AG04449 (cell line): Measurements from ENCODE around the gene SLC17A9.

Source experiments
- CTCF ChIA-PET: fragments of 350-600 bp; formaldehyde crosslinking; extraction: SDS; loops from one replicate; lab custom pipeline; 2021; ENCODE audit warnings: antibody characterized with exemption; lab: Yijun Ruan, JAX
- POLR2A ChIA-PET: fragments of 400-600, 350-600 bp; formaldehyde crosslinking; extraction: SDS; loops from one replicate; lab custom pipeline; 2020; ENCODE audit warnings: antibody characterized with exemption, inconsistent platforms; lab: Yijun Ruan, JAX
- DNase-seq: peaks from one replicate; pipeline ENCODE4 v3.0.0-alpha.2; 2010; ENCODE audit warnings: low read depth, low spot score
- H3K4me3 ChIP-seq: 2 replicates; pipeline ENCODE4 v1.5.1; 2011; ENCODE audit warnings: low read depth, mild to moderate bottlenecking, control low read depth, low read length
- TF ChIP-seq, protein P1 (sequence below): IDR thresholded peaks from one replicate; pipeline ENCODE4 v1.5.1; 2011; ENCODE audit warnings: mild to moderate bottlenecking, moderate library complexity, low read length, control low read depth, inconsistent platforms; ENCODE audit not compliant: insufficient read depth; ENCODE audit errors: missing control alignments

SLC17A9 gene

DNA sequence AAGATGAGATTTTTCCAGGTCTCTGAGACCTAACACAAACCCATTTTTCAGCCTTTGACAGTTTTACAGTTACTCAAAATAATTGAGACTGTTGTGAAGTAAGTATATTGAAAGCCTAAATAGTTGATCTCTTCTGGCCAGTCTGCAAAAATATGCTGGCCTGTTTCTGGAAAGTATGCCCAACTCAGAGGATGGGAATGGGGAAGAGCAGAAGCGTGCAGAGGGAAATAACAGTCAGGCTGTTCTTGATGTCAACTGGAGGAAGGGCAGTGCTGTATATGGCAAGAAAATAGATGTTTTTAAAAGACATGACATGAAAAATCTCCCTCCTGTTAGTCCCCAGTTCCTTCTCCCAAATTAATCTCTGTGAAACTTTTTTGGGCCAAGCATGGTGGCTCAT is 10.7 kb upstream of the SLC17A9 start:
- ChIA-PET POLR2A (no interaction called here), CTCF (interaction anchor here (0.9 to 2.1 kb wide), 3 partner anchors 8 to 31 kb away, joined by 4 to 7 read pairs (median 5); partner anchors contain the start of gene SLC17A9)
- TF ChIP-seq, protein P1, sequence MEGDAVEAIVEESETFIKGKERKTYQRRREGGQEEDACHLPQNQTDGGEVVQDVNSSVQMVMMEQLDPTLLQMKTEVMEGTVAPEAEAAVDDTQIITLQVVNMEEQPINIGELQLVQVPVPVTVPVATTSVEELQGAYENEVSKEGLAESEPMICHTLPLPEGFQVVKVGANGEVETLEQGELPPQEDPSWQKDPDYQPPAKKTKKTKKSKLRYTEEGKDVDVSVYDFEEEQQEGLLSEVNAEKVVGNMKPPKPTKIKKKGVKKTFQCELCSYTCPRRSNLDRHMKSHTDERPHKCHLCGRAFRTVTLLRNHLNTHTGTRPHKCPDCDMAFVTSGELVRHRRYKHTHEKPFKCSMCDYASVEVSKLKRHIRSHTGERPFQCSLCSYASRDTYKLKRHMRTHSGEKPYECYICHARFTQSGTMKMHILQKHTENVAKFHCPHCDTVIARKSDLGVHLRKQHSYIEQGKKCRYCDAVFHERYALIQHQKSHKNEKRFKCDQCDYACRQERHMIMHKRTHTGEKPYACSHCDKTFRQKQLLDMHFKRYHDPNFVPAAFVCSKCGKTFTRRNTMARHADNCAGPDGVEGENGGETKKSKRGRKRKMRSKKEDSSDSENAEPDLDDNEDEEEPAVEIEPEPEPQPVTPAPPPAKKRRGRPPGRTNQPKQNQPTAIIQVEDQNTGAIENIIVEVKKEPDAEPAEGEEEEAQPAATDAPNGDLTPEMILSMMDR: no peak
- no peak overlapping the region for H3K4me3 ChIP-seq
- DNase-seq: no peak

DNA sequence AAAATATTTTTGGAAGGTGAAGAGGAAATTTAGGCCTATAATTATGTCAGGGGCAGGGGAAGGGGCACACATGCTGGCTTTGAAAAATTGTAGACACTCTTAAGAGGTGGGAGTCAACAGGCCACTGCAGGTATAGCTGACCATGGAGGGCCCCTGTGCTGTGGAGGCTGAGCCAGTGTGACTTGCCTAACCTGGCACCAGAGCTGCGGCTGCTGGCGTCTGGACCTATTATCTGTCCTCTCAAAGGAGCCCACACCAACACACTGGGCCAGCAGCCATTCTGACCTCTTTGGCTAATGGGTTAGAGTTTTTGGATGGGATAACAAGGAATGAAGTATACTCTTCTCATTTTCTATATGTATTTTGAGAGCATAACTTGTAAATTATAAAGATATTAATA is 10.1 kb upstream of the SLC17A9 start:
- no peak for DNase-seq
- POLR2A ChIA-PET: no interaction called here
- TF ChIP-seq, protein P1: no peak

DNA sequence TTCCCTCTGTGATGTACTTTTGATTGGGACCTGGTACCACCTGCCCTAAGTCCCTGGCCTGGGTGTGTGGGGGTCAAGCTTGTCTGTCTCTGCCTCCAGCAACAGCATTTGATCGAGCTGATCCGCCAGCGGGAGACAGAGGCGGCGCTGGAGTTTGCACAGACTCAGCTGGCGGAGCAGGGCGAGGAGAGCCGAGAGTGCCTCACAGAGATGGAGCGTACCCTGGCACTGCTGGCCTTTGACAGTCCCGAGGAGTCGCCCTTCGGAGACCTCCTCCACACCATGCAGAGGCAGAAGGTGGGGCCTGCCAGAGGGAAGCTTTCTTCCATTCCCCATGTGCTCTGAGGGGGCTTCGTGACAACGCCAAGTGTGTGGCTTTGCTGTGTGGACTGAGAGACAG is 9.1 kb upstream of the SLC17A9 start:
- no peak for DNase-seq
- ChIA-PET CTCF (interaction anchor here (2.1 kb wide), 1 partner anchor 10 kb away, joined by 7 read pairs; the partner anchor contains the start of gene SLC17A9), POLR2A (no interaction called here)
- H3K4me3 ChIP-seq: no peak overlapping the region
- TF ChIP-seq, protein P1: no peak

More for the DNA sequence above, 10.1 kb upstream of the SLC17A9 start:
- no peak overlapping the region for H3K4me3 ChIP-seq
- CTCF ChIA-PET: interaction anchor here (1.3 to 2.1 kb wide), 2 partner anchors 11 to 30 kb away, joined by 4 to 7 read pairs; partner anchors contain the start of gene SLC17A9

DNA sequence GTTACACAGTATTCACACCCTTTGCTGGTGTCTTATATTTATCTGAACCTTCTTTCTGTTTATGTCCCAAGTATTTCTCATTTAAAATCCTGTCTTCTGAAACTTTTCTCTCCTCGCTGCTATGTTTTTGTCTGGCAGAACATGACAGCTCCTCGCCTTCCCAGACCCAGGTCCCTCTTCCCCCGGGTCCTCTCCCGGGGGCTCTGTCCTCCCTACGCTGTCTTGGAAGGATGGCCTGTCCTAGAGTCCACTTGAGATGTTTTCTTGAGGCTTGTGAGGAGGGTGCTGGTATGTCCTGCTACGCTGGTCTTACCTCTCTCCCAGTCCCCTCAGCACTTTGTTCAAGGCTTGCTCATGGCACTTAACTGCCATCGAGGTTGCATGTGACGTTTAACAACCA is 8.3 kb upstream of the SLC17A9 start:
- POLR2A ChIA-PET: interaction anchor here (0.7 kb wide), 1 partner anchor 245 kb away, joined by 4 read pairs; no protein-coding TSS in a partner anchor
- CTCF ChIA-PET: interaction anchor here (1.9 kb wide), 1 partner anchor 29 kb away, joined by 6 read pairs; no protein-coding TSS in a partner anchor
- no peak for DNase-seq
- TF ChIP-seq, protein P1: no peak
- no peak overlapping the region for H3K4me3 ChIP-seq

DNA sequence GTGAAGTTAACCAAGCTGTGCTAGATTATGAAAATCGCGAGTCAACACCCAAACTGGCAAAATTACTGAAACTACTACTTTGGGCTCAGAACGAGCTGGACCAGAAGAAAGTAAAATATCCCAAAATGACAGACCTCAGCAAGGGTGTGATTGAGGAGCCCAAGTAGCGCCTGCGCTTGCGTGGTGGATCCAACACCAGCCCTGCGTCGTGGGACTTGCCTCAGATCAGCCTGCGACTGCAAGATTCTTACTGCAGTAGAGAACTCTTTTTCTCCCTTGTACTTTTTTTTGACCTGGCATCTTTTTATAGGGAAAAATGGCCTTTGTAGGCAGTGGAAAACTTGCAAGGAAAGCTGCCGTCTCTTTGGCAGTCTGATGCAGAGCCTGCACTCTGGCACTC is 7.8 kb upstream of the SLC17A9 start:
- ChIA-PET CTCF (interaction anchor here (1.9 kb wide), 1 partner anchor 28 kb away, joined by 6 read pairs; no protein-coding TSS in a partner anchor), POLR2A (no interaction called here)
- no peak for DNase-seq
- TF ChIP-seq, protein P1: no peak
- H3K4me3 ChIP-seq: no peak overlapping the region

DNA sequence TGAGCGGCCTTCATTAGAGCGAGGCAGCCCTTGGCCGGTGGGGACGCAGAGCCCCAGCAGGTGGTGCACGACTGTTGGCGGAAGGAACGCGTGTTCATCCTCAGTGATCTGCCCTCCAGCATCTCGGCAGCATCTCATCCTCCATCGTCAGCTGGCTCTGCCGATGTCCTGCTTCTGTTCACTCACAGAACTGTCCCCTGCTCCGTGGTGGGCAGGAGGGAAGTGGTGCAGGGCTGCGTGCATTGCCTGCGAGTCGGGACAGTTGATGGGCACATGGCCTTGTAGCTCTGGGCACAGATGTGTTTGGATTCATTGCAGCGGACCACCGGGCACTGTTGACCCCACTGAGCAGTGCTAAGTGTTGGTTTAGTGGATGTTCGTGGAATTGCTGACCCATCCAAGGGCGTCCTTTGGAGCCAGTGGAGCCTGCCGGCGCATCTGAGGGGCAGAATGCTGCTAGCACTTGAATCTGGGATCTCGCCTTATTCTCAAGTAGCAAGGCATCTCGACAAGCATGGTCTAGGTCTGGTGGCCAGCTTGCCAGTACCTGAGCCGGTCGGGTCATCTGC is 6.7 kb upstream of the SLC17A9 start:
- H3K4me3 ChIP-seq: no peak overlapping the region
- POLR2A ChIA-PET: no interaction called here
- CTCF ChIA-PET: interaction anchor here (1.9 kb wide), 1 partner anchor 27 kb away, joined by 6 read pairs; no protein-coding TSS in a partner anchor
- TF ChIP-seq, protein P1: no peak
- no peak for DNase-seq
